Muscle of arm (tissue), 12 donors: Measurements from ENCODE around the gene CNOT1. TPM values are rescaled to one million over a fixed set of nuclear protein-coding genes. Genes with fewer than 3 reads are reported as not detected.
"Not testable (repeated sequence)": the region's sequence is repeated elsewhere in the genome, so short reads cannot be mapped to it uniquely, and the experiment has no call there.

Experiments used
- DNase-seq: peaks from one replicate; pipeline ENCODE4 v3.0.0-alpha.2; 2013
- polyA plus RNA-seq, 12 donors: library from polyadenylated mRNA; unstranded; fragments of 120-200 nt; gene quantifications; one replicate each; pipeline ENCODE4 v1.2.1, GENCODE V29; 2013; ENCODE audit not compliant: insufficient read length in 12 of 12

The CNOT1 gene
- polyA plus RNA-seq, 12 donors = 52.3 to 174 (median 89.1) TPM; not detected in 1

- DNase-seq = no peak
Observed at GRCh38 chr16:58639836-58640235, 10.2 kb upstream of the CNOT1 start.

- DNase-seq = no peak
Observed at GRCh38 chr16:58639230-58639629, 9.6 kb upstream of the CNOT1 start.

- no peak for DNase-seq
Observed at GRCh38 chr16:58638148-58639036, 8.8 kb upstream of the CNOT1 start.

- not testable (repeated sequence) for DNase-seq
Observed at GRCh38 chr16:58637021-58637420, 7.4 kb upstream of the CNOT1 start.

GRCh38 chr16:58636466-58636865 lies 6.8 kb upstream of the CNOT1 start:
- no peak for DNase-seq

- DNase-seq = no peak
Observed at GRCh38 chr16:58635502-58635901, 5.9 kb upstream of the CNOT1 start.

GRCh38 chr16:58634265-58634802 lies 4.7 kb upstream of the CNOT1 start:
- no peak for DNase-seq

GRCh38 chr16:58628845-58629732 lies 537 bp downstream of the CNOT1 start:
- peak; percentile 46 for DNase-seq

- no peak for DNase-seq
Observed at GRCh38 chr16:58624209-58624608, 5.4 kb downstream of the CNOT1 start.

- DNase-seq = no peak
Observed at GRCh38 chr16:58620396-58620795, 9.2 kb downstream of the CNOT1 start.

- DNase-seq = no peak
Observed at GRCh38 chr16:58615280-58615679, 14.3 kb downstream of the CNOT1 start.

GRCh38 chr16:58614860-58615259 lies 14.8 kb downstream of the CNOT1 start:
- no peak for DNase-seq

GRCh38 chr16:58614212-58614611 lies 15.4 kb downstream of the CNOT1 start:
- no peak for DNase-seq

GRCh38 chr16:58612965-58613364 lies 16.7 kb downstream of the CNOT1 start:
- not testable (repeated sequence) for DNase-seq

GRCh38 chr16:58608601-58609136 lies 21.0 kb downstream of the CNOT1 start:
- DNase-seq = no peak

GRCh38 chr16:58605562-58605961 lies 24.1 kb downstream of the CNOT1 start:
- no peak for DNase-seq

GRCh38 chr16:58591083-58591482 lies 38.5 kb downstream of the CNOT1 start:
- no peak for DNase-seq

GRCh38 chr16:58589326-58589905 lies 40.2 kb downstream of the CNOT1 start:
- DNase-seq = no peak

GRCh38 chr16:58588406-58588805 lies 41.2 kb downstream of the CNOT1 start:
- DNase-seq = no peak

- no peak for DNase-seq
Observed at GRCh38 chr16:58586340-58587030, 43.1 kb downstream of the CNOT1 start.
